ENCODE measurements around the gene TTLL6.
A peak's percentile ranks its signal among the peaks of the same experiment; 100 is the strongest.

DNA sequence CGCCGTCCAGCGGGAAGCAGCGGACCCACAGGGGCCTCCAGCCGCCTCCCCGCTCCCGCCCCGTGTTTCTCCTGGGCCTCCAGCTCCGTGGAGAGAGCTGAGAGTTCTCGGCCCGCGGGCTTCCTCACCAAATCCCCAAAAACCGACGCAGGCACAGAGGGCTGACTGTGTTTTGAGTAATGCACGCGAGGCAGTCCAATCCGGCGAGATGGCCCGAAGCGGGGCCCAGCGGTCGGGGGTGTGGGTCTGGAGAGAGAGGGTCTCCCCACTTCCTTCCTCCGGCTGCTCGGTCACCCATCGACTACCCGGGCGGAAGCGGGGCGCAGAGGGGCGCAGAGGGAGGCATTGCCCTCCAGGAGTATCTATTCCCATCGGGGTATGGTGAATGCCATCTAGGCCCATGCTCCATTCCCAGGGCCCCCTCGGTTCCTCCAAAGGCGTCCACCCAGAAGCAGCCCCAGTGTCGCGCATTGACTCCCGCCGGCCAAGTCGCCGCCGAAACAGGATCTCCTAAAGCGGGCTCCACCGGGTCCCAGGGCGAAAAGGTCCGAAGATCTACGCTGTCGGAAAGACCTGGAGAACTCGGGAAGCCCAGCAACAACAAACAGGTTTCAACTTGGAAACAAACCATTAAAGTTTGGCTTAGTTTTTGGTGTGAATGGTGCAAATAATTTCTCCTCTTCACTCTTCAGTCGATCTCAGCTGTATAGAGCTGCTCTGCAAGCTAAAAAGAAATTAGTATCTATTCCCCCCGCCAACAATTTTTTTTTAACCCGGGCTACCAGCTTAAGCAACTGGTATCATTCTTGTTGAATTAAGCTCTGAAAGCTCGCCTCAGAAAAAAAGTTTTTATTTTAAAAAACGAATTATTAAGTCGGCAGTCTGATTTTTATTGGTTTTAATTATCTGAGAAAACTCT is 69.3 kb downstream of the TTLL6 start:
- TF ChIP-seq SUZ12 (IDR thresholded peaks at IDR 0.05; ENCODE audit: extremely low read depth, insufficient read depth, insufficient read length) = peak; percentile 90
- no peak for TF ChIP-seq YY1 (IDR thresholded peaks at IDR 0.05; ENCODE audit: insufficient read depth, insufficient read length)
